Measurements from ENCODE around the gene MDFIC.
A peak's percentile ranks its signal among the peaks of the same experiment; 100 is the strongest.

The MDFIC gene

GRCh38 chr7:114930107-114930661 is 8.3 kb downstream of the MDFIC start:
- H3K14ac ChIP-seq (ENCODE audit: low read length): no peak overlapping the region
- DNase-seq: no peak
- H2AK5ac ChIP-seq (ENCODE audit: low read length): no peak overlapping the region
- H2BK120ac ChIP-seq (ENCODE audit: insufficient read depth, low read length, poor library complexity): no peak overlapping the region
- no peak overlapping the region for H2BK5ac ChIP-seq (ENCODE audit: low read depth, low read length, poor library complexity)
- H3K79me2 ChIP-seq (ENCODE audit: control insufficient read depth, insufficient read depth, low read length, poor library complexity): no peaks in the 10 kb centered on the region
- no peak overlapping the region for H3K23ac ChIP-seq (ENCODE audit: low read length)
- H3K9ac ChIP-seq (ENCODE audit: low read length): no peak overlapping the region
- no peak overlapping the region for H3K18ac ChIP-seq (ENCODE audit: low read length)
- no peaks in the 10 kb centered on the region for H3K4me1 ChIP-seq (ENCODE audit: control insufficient read depth in 1 of 2, insufficient read depth in 2 of 2, low read length in 2 of 2)
- H3K4me2 ChIP-seq (ENCODE audit: low read length): no peak overlapping the region
- H4K12ac ChIP-seq (ENCODE audit: low read depth, low read length): no peak overlapping the region
- WGBS (ENCODE audit: extremely low coverage, insufficient coverage, insufficient read length): no CpG with 5 or more reads among the region's 4 CpGs
- no peaks in the 10 kb centered on the region for H3K9me3 ChIP-seq (ENCODE audit: insufficient read depth, low read depth, low read length)
- H4K91ac ChIP-seq (ENCODE audit: low read depth, low read length): no peak overlapping the region
- no peak overlapping the region for H4K8ac ChIP-seq (ENCODE audit: low read depth, low read length)
- no peaks in the 10 kb centered on the region for H3K36me3 ChIP-seq (ENCODE audit: control insufficient read depth in 1 of 2, insufficient read depth in 2 of 2, low read length in 2 of 2)
- H3K4me3 ChIP-seq (ENCODE audit: low read depth, low read length): no peak overlapping the region
- H3K79me1 ChIP-seq (ENCODE audit: low read length): no peaks in the 10 kb centered on the region
- H3K4ac ChIP-seq (ENCODE audit: low read depth, low read length): no peak overlapping the region
- no peak overlapping the region for H3K27ac ChIP-seq (ENCODE audit: low read depth, low read length)
- H3K27me3 ChIP-seq (ENCODE audit: insufficient read depth, low read length): no peaks in the 10 kb centered on the region
- H2BK12ac ChIP-seq (ENCODE audit: low read length): no peak overlapping the region
- no peak overlapping the region for H2AFZ ChIP-seq (ENCODE audit: insufficient read depth, low read length, poor library complexity)

- no peak overlapping the region for H3K4me3 ChIP-seq (ENCODE audit: low read depth, low read length)
- peak in 1 of 2 donors; percentile 29 for DNase-seq
- no peak overlapping the region for H3K4ac ChIP-seq (ENCODE audit: low read depth, low read length)
- no peak overlapping the region for H4K12ac ChIP-seq (ENCODE audit: low read depth, low read length)
- H2BK12ac ChIP-seq (ENCODE audit: low read length): no peak overlapping the region
- H3K27ac ChIP-seq (ENCODE audit: low read depth, low read length): no peak overlapping the region
- no peak overlapping the region for H2BK120ac ChIP-seq (ENCODE audit: insufficient read depth, low read length, poor library complexity)
- no peaks in the 10 kb centered on the region for H3K9me3 ChIP-seq (ENCODE audit: insufficient read depth, low read depth, low read length)
- H4K8ac ChIP-seq (ENCODE audit: low read depth, low read length): no peak overlapping the region
- H3K4me2 ChIP-seq (ENCODE audit: low read length): no peak overlapping the region
- no peaks in the 10 kb centered on the region for H3K79me2 ChIP-seq (ENCODE audit: control insufficient read depth, insufficient read depth, low read length, poor library complexity)
- no peak overlapping the region for H3K23ac ChIP-seq (ENCODE audit: low read length)
- H2BK5ac ChIP-seq (ENCODE audit: low read depth, low read length, poor library complexity): no peak overlapping the region
- no peak overlapping the region for H3K18ac ChIP-seq (ENCODE audit: low read length)
- no peaks in the 10 kb centered on the region for H3K36me3 ChIP-seq (ENCODE audit: control insufficient read depth in 1 of 2, insufficient read depth in 2 of 2, low read length in 2 of 2)
- H3K9ac ChIP-seq (ENCODE audit: low read length): no peak overlapping the region
- no peak overlapping the region for H4K91ac ChIP-seq (ENCODE audit: low read depth, low read length)
- no peak overlapping the region for H2AFZ ChIP-seq (ENCODE audit: insufficient read depth, low read length, poor library complexity)
- H3K79me1 ChIP-seq (ENCODE audit: low read length): no peaks in the 10 kb centered on the region
- H3K4me1 ChIP-seq (ENCODE audit: control insufficient read depth in 1 of 2, insufficient read depth in 2 of 2, low read length in 2 of 2): no peaks in the 10 kb centered on the region
- H3K27me3 ChIP-seq (ENCODE audit: insufficient read depth, low read length): no peaks in the 10 kb centered on the region
- no peak overlapping the region for H3K14ac ChIP-seq (ENCODE audit: low read length)
- no CpG with 5 or more reads among the region's 6 CpGs for WGBS (ENCODE audit: extremely low coverage, insufficient coverage, insufficient read length)
- H2AK5ac ChIP-seq (ENCODE audit: low read length): no peak overlapping the region
Observed at GRCh38 chr7:114930829-114931655, 9.1 kb downstream of the MDFIC start.

DNA sequence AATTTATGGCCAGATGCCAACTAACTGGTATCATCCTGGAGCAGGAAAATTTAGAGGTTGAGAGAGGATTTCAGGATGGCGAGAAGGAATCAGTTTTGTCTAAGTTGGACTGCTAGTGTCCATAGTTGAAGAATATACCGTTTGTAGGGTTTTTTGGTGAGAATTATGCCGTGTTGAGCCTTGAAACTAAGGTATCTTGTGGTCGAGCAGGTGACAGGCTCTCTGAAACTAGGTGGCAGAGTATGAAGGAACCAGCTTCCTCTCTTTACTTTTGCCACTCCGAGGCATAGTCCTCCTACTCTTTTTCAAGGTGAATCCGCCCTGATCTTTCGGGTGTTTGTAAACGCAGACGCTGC is 9.7 kb downstream of the MDFIC start:
- Histone ChIP-seq H2AK5ac (ENCODE audit: low read length) (no peak overlapping the region), H4K12ac (ENCODE audit: low read depth, low read length) (no peak overlapping the region), H4K8ac (ENCODE audit: low read depth, low read length) (no peak overlapping the region), H3K18ac (ENCODE audit: low read length) (no peak overlapping the region), H3K27ac (ENCODE audit: low read depth, low read length) (no peak overlapping the region), H3K4me3 (ENCODE audit: low read depth, low read length) (no peak overlapping the region), H3K4ac (ENCODE audit: low read depth, low read length) (no peak overlapping the region), H3K79me2 (ENCODE audit: control insufficient read depth, insufficient read depth, low read length, poor library complexity) (no peaks in the 10 kb centered on the region), H3K36me3 (ENCODE audit: control insufficient read depth in 1 of 2, insufficient read depth in 2 of 2, low read length in 2 of 2) (no peaks in the 10 kb centered on the region), H4K91ac (ENCODE audit: low read depth, low read length) (no peak overlapping the region), H3K23ac (ENCODE audit: low read length) (no peak overlapping the region), H2BK12ac (ENCODE audit: low read length) (no peak overlapping the region), H2BK120ac (ENCODE audit: insufficient read depth, low read length, poor library complexity) (no peak overlapping the region), H3K4me2 (ENCODE audit: low read length) (no peak overlapping the region), H3K9ac (ENCODE audit: low read length) (no peak overlapping the region), H3K4me1 (ENCODE audit: control insufficient read depth in 1 of 2, insufficient read depth in 2 of 2, low read length in 2 of 2) (no peaks in the 10 kb centered on the region), H3K79me1 (ENCODE audit: low read length) (no peaks in the 10 kb centered on the region), H2AFZ (ENCODE audit: insufficient read depth, low read length, poor library complexity) (no peak overlapping the region), H2BK5ac (ENCODE audit: low read depth, low read length, poor library complexity) (no peak overlapping the region), H3K14ac (ENCODE audit: low read length) (no peak overlapping the region), H3K27me3 (ENCODE audit: insufficient read depth, low read length) (no peaks in the 10 kb centered on the region), H3K9me3 (ENCODE audit: insufficient read depth, low read depth, low read length) (no peaks in the 10 kb centered on the region)
- no peak for DNase-seq
- no CpG with 5 or more reads among the region's 9 CpGs for WGBS (ENCODE audit: extremely low coverage, insufficient coverage, insufficient read length)

DNA sequence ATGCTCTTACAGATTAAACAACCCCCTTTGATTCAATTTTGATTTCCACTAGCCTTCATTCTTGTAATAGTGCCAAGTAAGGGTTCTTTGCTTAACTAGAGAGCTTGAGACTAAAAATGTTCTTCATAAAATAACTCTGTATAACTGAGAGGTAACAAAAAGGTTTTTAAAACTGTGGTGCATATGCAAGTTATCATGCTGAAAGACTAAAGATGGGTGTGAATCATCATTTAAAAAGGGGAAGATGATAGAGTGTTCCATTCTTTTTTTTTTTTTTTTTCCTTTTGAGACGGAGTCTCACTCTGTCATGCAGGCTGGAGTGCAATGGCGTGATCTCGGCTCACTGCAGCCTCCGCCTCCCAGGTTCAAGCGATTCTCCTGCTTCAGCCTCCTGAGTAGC is 11.1 kb downstream of the MDFIC start:
- Histone ChIP-seq H3K4ac (ENCODE audit: low read depth, low read length) (no peak overlapping the region), H3K36me3 (ENCODE audit: control insufficient read depth in 1 of 2, insufficient read depth in 2 of 2, low read length in 2 of 2) (no peaks in the 10 kb centered on the region), H3K4me2 (ENCODE audit: low read length) (no peak overlapping the region), H4K12ac (ENCODE audit: low read depth, low read length) (no peak overlapping the region), H3K4me1 (ENCODE audit: control insufficient read depth in 1 of 2, insufficient read depth in 2 of 2, low read length in 2 of 2) (no peaks in the 10 kb centered on the region), H2BK5ac (ENCODE audit: low read depth, low read length, poor library complexity) (no peak overlapping the region), H3K9me3 (ENCODE audit: insufficient read depth, low read depth, low read length) (no peaks in the 10 kb centered on the region), H3K79me1 (ENCODE audit: low read length) (no peaks in the 10 kb centered on the region), H3K27me3 (ENCODE audit: insufficient read depth, low read length) (no peaks in the 10 kb centered on the region), H3K9ac (ENCODE audit: low read length) (no peak overlapping the region), H3K4me3 (ENCODE audit: low read depth, low read length) (no peak overlapping the region), H3K14ac (ENCODE audit: low read length) (no peak overlapping the region), H4K8ac (ENCODE audit: low read depth, low read length) (no peak overlapping the region), H2AFZ (ENCODE audit: insufficient read depth, low read length, poor library complexity) (no peak overlapping the region), H3K23ac (ENCODE audit: low read length) (no peak overlapping the region), H2BK12ac (ENCODE audit: low read length) (no peak overlapping the region), H2AK5ac (ENCODE audit: low read length) (no peak overlapping the region), H2BK120ac (ENCODE audit: insufficient read depth, low read length, poor library complexity) (no peak overlapping the region), H3K18ac (ENCODE audit: low read length) (no peak overlapping the region), H4K91ac (ENCODE audit: low read depth, low read length) (no peak overlapping the region), H3K79me2 (ENCODE audit: control insufficient read depth, insufficient read depth, low read length, poor library complexity) (no peaks in the 10 kb centered on the region), H3K27ac (ENCODE audit: low read depth, low read length) (no peak overlapping the region)
- peak in 1 of 2 donors; percentile 12 for DNase-seq
- no CpG with 5 or more reads among the region's 5 CpGs for WGBS (ENCODE audit: extremely low coverage, insufficient coverage, insufficient read length)

All from trophoblast cell (in vitro differentiated cells and primary cell).